Motor neuron (in vitro differentiated cells): ENCODE results near the gene SLC25A26. TPM values are rescaled to one million over a fixed set of nuclear protein-coding genes. Genes with fewer than 3 reads are reported as not detected.
"Not testable (repeated sequence)": the region's sequence is repeated elsewhere in the genome, so short reads cannot be mapped to it uniquely, and the experiment has no call there.

Source experiments
- ATAC-seq, 8 experiments: fragments of 200-7000 bp; cut with Tn5 transposase; replicated peaks in 6 of 8; 2 replicates each; pipeline ENCODE4 v1.8.0; 2021; ENCODE audit warnings: mild to moderate bottlenecking in 8 of 8, moderate library complexity in 8 of 8
- H3K27ac ChIP-seq, 2 donors: fragments of 250-450 bp; sonication (Bioruptor Pico); 2 replicates each; pipeline ENCODE4 v1.9.0; 2021; ENCODE audit warnings: antibody characterized with exemption in 2 of 2, mild to moderate bottlenecking in 2 of 2, moderate library complexity in 1 of 2
- H3K4me1 ChIP-seq, 2 donors: fragments of 250-450 bp; sonication (Bioruptor Pico); replicated peaks in 1 of 2; 2 replicates each; pipeline ENCODE4 v1.6.1; 2021; ENCODE audit warnings: antibody characterized with exemption in 2 of 2, mild to moderate bottlenecking in 2 of 2, moderate library complexity in 1 of 2
- H3K4me3 ChIP-seq, 5 donors: fragments of 250-450 bp; sonication (Bioruptor Pico); 2 replicates each; pipeline ENCODE4 v1.9.0; 2021; ENCODE audit warnings: antibody characterized with exemption in 5 of 5, mild to moderate bottlenecking in 5 of 5, moderate library complexity in 4 of 5
- WGBS, 10 experiments: fragments of 450-650 bp; shearing (Covaris generic); methylation state at CpG; one replicate each; pipeline ENCODE4 v1.0.0; 2022; 5-methylcytosine and 5-hydroxymethylcytosine counted together
- in situ Hi-C, 9 experiments: fragments of 400-800 bp; cut with MboI; loops; one replicate each; pipeline ENCODE4 v1.15.0; 2021; ENCODE audit warnings: low sequenced_read_pairs in 9 of 9, low pct_unique_long_range_greater_than_20kb in 2 of 9; ENCODE audit not compliant: unreplicated experiment in 9 of 9
- total RNA-seq, 8 experiments: library from RNA; unstranded; fragments of 300-600 nt; gene quantifications; 2 replicates each; pipeline versions ENCODE4 v1.2.3 to v1.2.4, GENCODE V29; 2022

The SLC25A26 gene
- total RNA-seq, 8 experiments from 2014 or later, result 13.7 to 26.7 (median 19.4) TPM

GRCh38 chr3:66260431-66260830, 39.6 kb downstream of the SLC25A26 start:
- no peak for ATAC-seq
- in situ Hi-C loops, result loop anchor here in 1 of 9 experiments (25.0 kb wide), 1 partner anchor 552 kb away; no protein-coding TSS in a partner anchor
- Histone ChIP-seq H3K4me1 (no peaks in the 10 kb centered on the region), H3K27ac (no peak overlapping the region), H3K4me3 (no peak overlapping the region)
- WGBS, 10 experiments, result 78 to 100% (median 100%) methylated on average over 1 to 4 of the region's 4 CpGs

- in situ Hi-C loops, result loop anchor here in 1 of 9 experiments (25.0 kb wide), 1 partner anchor 551 kb away; no protein-coding TSS in a partner anchor
These were observed 40.6 kb downstream of the SLC25A26 start for GRCh38 chr3:66261355-66261754.

GRCh38 chr3:66265649-66266048, 44.8 kb downstream of the SLC25A26 start:
- Histone ChIP-seq H3K27ac (no peak overlapping the region), H3K4me1 (no peaks in the 10 kb centered on the region), H3K4me3 (no peak overlapping the region)
- peak in 3 of 8 experiments; percentile 44 to 80 (median 67) for ATAC-seq
- WGBS, 10 experiments, result 6 to 100% (median 81%) methylated on average over 1 to 2 of the region's 2 CpGs; no CpG with 5 or more reads in 1 of the 10 experiments
- in situ Hi-C loops, result loop anchor here in 1 of 9 experiments (25.0 kb wide), 1 partner anchor 547 kb away; no protein-coding TSS in a partner anchor

More at GRCh38 chr3:66261355-66261754, 40.6 kb downstream of the SLC25A26 start:
- H3K4me3 ChIP-seq, result no peak overlapping the region
- WGBS, 10 experiments, result 20 to 100% (median 86%) methylated on average over 1 to 4 of the region's 4 CpGs; no CpG with 5 or more reads in 1 of the 10 experiments
- H3K27ac ChIP-seq, result no peak overlapping the region
- no peaks in the 10 kb centered on the region for H3K4me1 ChIP-seq
- ATAC-seq, result peak in 3 of 8 experiments; percentile 34 to 63 (median 61)

GRCh38 chr3:66266551-66266950, 45.8 kb downstream of the SLC25A26 start:
- Histone ChIP-seq H3K27ac (no peak overlapping the region), H3K4me3 (no peak overlapping the region), H3K4me1 (no peaks in the 10 kb centered on the region)
- in situ Hi-C loops, result loop anchor here in 1 of 9 experiments (25.0 kb wide), 1 partner anchor 546 kb away; no protein-coding TSS in a partner anchor
- ATAC-seq, result no peak

DNA sequence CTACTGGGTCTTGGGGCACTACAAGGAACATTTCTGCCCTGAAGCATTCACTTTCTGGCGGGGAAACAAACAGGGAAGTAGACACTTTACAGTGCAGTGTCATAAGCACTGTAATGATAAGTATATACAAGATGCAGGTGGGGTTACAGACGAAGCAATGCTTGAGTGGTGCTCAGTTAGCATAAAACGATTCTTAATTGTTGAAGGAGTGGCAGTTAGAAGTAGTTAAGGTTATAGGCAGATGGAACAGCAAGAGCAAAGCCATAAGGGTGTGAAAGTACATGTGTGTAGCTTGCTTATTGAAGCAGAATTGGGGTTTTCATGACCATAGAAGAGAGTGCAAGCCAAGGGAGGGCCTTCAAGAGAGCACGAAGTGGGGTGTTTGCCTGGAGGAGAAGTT, 46.2 kb downstream of the SLC25A26 start:
- no peak overlapping the region for H3K27ac ChIP-seq
- H3K4me3 ChIP-seq, result no peak overlapping the region
- H3K4me1 ChIP-seq, result no peaks in the 10 kb centered on the region
- in situ Hi-C loops, result loop anchor here in 1 of 9 experiments (25.0 kb wide), 1 partner anchor 545 kb away; no protein-coding TSS in a partner anchor
- ATAC-seq, result peak in 2 of 8 experiments; percentile 32 to 55
- 52 to 100% (median 83%) methylated on average over 1 to 4 of the region's 4 CpGs; no CpG with 5 or more reads in 2 of the 10 experiments for WGBS, 10 experiments

DNA sequence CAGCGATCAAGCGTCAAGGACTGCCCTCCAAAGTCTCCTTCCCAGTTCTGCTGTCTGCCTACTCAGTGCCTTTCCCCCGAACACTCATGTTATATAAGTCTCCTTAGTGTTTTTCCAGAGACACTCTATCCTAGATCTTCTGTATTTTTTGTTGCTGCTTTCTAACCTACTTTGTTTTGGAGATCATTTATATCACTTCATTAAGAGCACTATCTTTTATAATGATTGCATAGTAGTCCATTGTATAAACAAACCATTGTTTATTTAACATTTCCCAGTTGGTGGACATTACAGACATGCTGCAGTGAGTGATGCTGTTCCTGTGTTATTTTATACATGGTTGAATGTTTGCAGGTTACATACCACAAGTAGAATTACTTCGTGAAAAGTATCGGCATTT, 47.1 kb downstream of the SLC25A26 start:
- no peaks in the 10 kb centered on the region for H3K4me1 ChIP-seq
- 93 to 100% (median 97%) methylated on average over 2 to 5 of the region's 5 CpGs; no CpG with 5 or more reads in 1 of the 10 experiments for WGBS, 10 experiments
- in situ Hi-C loops, result loop anchor here in 1 of 9 experiments (25.0 kb wide), 1 partner anchor 544 kb away; no protein-coding TSS in a partner anchor
- no peak overlapping the region for H3K27ac ChIP-seq
- no peak for ATAC-seq
- H3K4me3 ChIP-seq, result no peak overlapping the region

DNA sequence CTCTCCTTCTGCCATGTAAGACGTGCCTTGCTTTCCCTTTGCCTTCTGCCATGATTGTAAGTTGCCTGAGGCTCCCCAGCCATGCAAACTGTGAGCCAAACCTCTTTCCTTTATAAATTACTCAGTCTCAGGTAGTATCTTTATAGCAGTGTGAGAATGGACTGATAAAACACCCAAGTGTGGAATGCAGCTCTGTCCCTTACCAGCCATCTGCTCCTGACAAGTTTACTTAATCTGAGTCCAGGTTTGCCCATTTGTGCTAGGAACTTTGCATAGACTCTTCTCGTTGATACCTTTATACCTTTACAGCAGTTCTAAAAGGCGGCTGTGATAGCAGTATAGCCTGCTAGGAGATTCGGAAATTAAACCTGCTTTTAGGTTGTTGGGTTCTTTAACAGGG, 48.1 kb downstream of the SLC25A26 start:
- no peak overlapping the region for H3K27ac ChIP-seq
- no peaks in the 10 kb centered on the region for H3K4me1 ChIP-seq
- H3K4me3 ChIP-seq, result no peak overlapping the region
- in situ Hi-C loops, result loop anchor here in 1 of 9 experiments (25.0 kb wide), 1 partner anchor 543 kb away; no protein-coding TSS in a partner anchor
- 72 to 95% (median 83%) methylated on average over 1 to 4 of the region's 4 CpGs; no CpG with 5 or more reads in 3 of the 10 experiments for WGBS, 10 experiments
- ATAC-seq, result no peak

DNA sequence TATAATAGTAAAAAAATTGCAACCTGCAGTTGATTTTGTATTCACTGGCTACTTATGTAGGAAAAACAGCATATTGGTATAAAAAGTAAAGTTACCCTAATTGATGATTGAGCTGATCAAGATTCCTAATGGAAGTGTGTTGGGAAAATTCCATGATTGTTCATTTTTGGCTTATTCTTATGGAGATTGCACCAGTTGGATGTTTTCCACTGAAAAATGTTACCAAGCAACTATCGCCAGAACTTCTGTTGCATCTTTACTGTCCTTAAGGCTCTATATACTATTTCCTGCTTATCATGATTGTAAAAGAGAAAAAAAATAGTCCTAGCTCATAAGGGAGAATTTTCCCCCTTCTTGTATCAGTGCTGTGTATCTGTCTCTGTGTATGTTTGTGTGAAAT, 48.6 kb downstream of the SLC25A26 start:
- Histone ChIP-seq H3K4me3 (no peak overlapping the region), H3K27ac (no peak overlapping the region), H3K4me1 (no peaks in the 10 kb centered on the region)
- ATAC-seq, result no peak
- 89 to 100% (median 100%) methylated on average over 1 of the region's 1 CpG; no CpG with 5 or more reads in 3 of the 10 experiments for WGBS, 10 experiments
- in situ Hi-C loops, result loop anchor here in 1 of 9 experiments (25.0 kb wide), 1 partner anchor 543 kb away; no protein-coding TSS in a partner anchor

DNA sequence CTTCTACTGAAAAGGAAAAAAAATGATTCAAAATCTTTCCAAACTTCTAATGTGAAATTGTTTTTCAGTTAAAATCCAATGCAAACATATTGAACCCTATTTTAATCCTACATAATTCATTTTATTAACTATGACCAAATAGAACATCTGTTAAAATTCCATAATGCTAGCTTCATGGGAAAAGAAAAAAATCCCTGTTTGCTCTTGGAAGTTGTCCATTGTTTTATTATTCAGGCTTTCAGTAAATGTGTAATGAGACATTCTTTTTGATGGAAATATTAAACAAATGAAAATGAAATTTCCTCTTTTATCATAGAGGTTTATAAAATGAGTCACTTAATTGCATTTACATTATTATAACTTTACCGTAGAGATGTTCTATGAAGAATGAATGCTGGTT, 49.5 kb downstream of the SLC25A26 start:
- no peaks in the 10 kb centered on the region for H3K4me1 ChIP-seq
- 0 to 100% (median 86%) methylated on average over 1 of the region's 1 CpG; no CpG with 5 or more reads in 1 of the 10 experiments for WGBS, 10 experiments
- peak in 1 of 8 experiments; percentile 18 for ATAC-seq
- H3K4me3 ChIP-seq, result no peak overlapping the region
- in situ Hi-C loops, result loop anchor here in 4 of 9 experiments (10.0 to 25.0 kb wide), 3 partner anchors 125 to 545 kb away; no protein-coding TSS in a partner anchor
- no peak overlapping the region for H3K27ac ChIP-seq

DNA sequence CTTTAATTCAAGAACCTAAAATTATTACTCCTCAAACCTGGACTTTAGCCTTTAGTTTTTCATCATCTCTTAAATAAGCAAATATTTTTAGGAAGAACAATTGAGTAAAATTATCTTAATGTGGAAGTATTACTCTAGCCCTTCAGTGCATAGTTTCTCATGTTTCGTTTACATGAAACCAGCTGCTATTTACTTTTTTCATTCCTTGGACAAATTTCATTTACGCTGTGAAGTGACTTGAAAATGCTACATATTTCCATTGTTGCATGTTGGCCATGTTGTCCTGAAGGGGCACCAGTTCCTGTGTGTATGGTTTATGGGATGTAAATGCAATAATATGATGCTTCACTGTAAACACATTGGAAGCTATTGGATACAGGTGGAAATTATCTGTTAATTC, 49.9 kb downstream of the SLC25A26 start:
- no peak for ATAC-seq
- in situ Hi-C loops, result loop anchor here in 4 of 9 experiments (10.0 to 25.0 kb wide), 3 partner anchors 124 to 544 kb away; no protein-coding TSS in a partner anchor
- 53 to 100% (median 95%) methylated on average over 1 to 2 of the region's 2 CpGs; no CpG with 5 or more reads in 2 of the 10 experiments for WGBS, 10 experiments
- Histone ChIP-seq H3K27ac (no peak overlapping the region), H3K4me3 (no peak overlapping the region), H3K4me1 (no peaks in the 10 kb centered on the region)

DNA sequence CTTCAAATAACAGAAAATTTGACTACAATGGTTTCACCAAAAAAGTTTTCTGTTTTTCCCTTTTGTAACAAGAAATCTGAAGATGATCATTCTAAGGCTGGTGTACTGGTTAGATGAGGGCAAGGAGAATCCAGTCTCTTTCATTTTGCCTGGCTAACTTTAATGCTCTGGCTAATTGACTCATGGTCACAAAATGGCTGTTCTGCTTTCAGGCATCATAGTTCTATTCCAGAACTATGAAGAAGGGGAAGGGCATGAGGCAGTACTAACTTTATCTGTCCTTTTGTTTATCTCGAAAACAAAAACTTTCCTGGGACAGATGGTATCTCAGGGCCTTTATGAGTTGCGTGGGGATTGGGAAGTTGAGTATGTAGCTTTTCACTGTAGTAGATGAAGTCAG, 50.4 kb downstream of the SLC25A26 start:
- Histone ChIP-seq H3K27ac (no peak overlapping the region), H3K4me1 (no peaks in the 10 kb centered on the region), H3K4me3 (no peak overlapping the region)
- in situ Hi-C loops, result loop anchor here in 4 of 9 experiments (10.0 to 25.0 kb wide), 3 partner anchors 124 to 544 kb away; no protein-coding TSS in a partner anchor
- 60 to 100% (median 100%) methylated on average over 1 to 2 of the region's 2 CpGs; no CpG with 5 or more reads in 1 of the 10 experiments for WGBS, 10 experiments
- ATAC-seq, result no peak

GRCh38 chr3:66272016-66272415, 51.2 kb downstream of the SLC25A26 start:
- Histone ChIP-seq H3K4me1 (no peaks in the 10 kb centered on the region), H3K4me3 (no peak overlapping the region), H3K27ac (no peak overlapping the region)
- ATAC-seq, result no peak
- WGBS, 10 experiments, result 70 to 100% (median 97%) methylated on average over 1 of the region's 1 CpG; no CpG with 5 or more reads in 2 of the 10 experiments
- in situ Hi-C loops, result loop anchor here in 4 of 9 experiments (10.0 to 25.0 kb wide), 3 partner anchors 123 to 543 kb away; no protein-coding TSS in a partner anchor

GRCh38 chr3:66274837-66275236, 54.0 kb downstream of the SLC25A26 start:
- WGBS, 10 experiments, result no CpG with 5 or more reads among the region's 6 CpGs
- in situ Hi-C loops, result loop anchor here in 8 of 9 experiments (5.0 to 25.0 kb wide), 4 partner anchors 120 to 547 kb away; no protein-coding TSS in a partner anchor

More at GRCh38 chr3:66274837-66275236, 54.0 kb downstream of the SLC25A26 start:
- not testable (repeated sequence) for H3K4me1 ChIP-seq, H3K4me3 ChIP-seq, H3K27ac ChIP-seq, ATAC-seq
